Peyer's patch (tissue), 4 donors: ENCODE data around the gene NKAPD1.
"Not testable (repeated sequence)": the region's sequence is repeated elsewhere in the genome, so short reads cannot be mapped to it uniquely, and the experiment has no call there.

Source experiments
- POLR2A ChIP-seq, 2 donors: fragments of 450-650 bp; IDR thresholded peaks; one replicate each; pipeline ENCODE4 v1.5.1; 2017; ENCODE audit warnings: antibody characterized with exemption in 2 of 2, mild to moderate bottlenecking in 2 of 2, moderate library complexity in 2 of 2
- TF ChIP-seq, protein P1 (sequence below), 6 experiments: fragments of 450-650 bp in 4 of 6; fragments of 200-600 bp in 2 of 6; sonication (generic) in 1 of 6; IDR thresholded peaks; one replicate each; pipeline ENCODE4 v1.5.1; 2017 to 2019; ENCODE audit warnings: antibody characterized with exemption in 6 of 6, mild to moderate bottlenecking in 3 of 6, moderate library complexity in 1 of 6

- TF ChIP-seq, protein P1, sequence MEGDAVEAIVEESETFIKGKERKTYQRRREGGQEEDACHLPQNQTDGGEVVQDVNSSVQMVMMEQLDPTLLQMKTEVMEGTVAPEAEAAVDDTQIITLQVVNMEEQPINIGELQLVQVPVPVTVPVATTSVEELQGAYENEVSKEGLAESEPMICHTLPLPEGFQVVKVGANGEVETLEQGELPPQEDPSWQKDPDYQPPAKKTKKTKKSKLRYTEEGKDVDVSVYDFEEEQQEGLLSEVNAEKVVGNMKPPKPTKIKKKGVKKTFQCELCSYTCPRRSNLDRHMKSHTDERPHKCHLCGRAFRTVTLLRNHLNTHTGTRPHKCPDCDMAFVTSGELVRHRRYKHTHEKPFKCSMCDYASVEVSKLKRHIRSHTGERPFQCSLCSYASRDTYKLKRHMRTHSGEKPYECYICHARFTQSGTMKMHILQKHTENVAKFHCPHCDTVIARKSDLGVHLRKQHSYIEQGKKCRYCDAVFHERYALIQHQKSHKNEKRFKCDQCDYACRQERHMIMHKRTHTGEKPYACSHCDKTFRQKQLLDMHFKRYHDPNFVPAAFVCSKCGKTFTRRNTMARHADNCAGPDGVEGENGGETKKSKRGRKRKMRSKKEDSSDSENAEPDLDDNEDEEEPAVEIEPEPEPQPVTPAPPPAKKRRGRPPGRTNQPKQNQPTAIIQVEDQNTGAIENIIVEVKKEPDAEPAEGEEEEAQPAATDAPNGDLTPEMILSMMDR (IDR thresholded peaks at IDR 0.05) = not testable (repeated sequence)
- TF ChIP-seq POLR2A (IDR thresholded peaks at IDR 0.05) = not testable (repeated sequence)
Observed at GRCh38 chr11:112026784-112027410, 47.2 kb upstream of the NKAPD1 start.
